H1 (cell line): Measurements from ENCODE around the gene SAPCD1.

Source experiments
- CEBPB ChIP-seq: IDR thresholded peaks from 2 replicates; pipeline ENCODE4 v1.6.1; 2012; ENCODE audit warnings: low read depth, low read length
- GABPA ChIP-seq: IDR thresholded peaks from 2 replicates; pipeline ENCODE4 v1.6.1; 2011; ENCODE audit warnings: mild to moderate bottlenecking, low read length, moderate library complexity, borderline replicate concordance; ENCODE audit not compliant: insufficient read depth
- POLR2A ChIP-seq, 2 experiments: IDR thresholded peaks; 1 replicate in 1 of 2; 2 replicates in 1 of 2; pipeline ENCODE4 v1.6.1; 2011; ENCODE audit warnings: low read depth in 2 of 2, low read length in 2 of 2, mild to moderate bottlenecking in 2 of 2; ENCODE audit errors: control extremely low read depth in 1 of 2
- POLR2AphosphoS5 ChIP-seq: IDR thresholded peaks from 2 replicates; pipeline ENCODE4 v1.6.1; 2011; ENCODE audit warnings: low read depth, low read length
- SUZ12 ChIP-seq: fragments of 200-600 bp; sonication (generic); IDR thresholded peaks from 2 replicates; pipeline ENCODE4 v1.6.1; 2012; ENCODE audit warnings: mild to moderate bottlenecking, inconsistent platforms, low read length, moderate library complexity, mixed read lengths
- YY1 ChIP-seq: IDR thresholded peaks from 2 replicates; pipeline ENCODE4 v1.6.1; 2011; ENCODE audit warnings: low read depth, mild to moderate bottlenecking, low read length
- TF ChIP-seq, protein P1 (sequence below), 3 experiments: IDR thresholded peaks; 1 replicate in 2 of 3; 2 replicates in 1 of 3; pipeline versions ENCODE4 v1.5.1 to v1.6.1; 2011; ENCODE audit warnings: low read length in 3 of 3, mild to moderate bottlenecking in 3 of 3, inconsistent platforms in 2 of 3, low read depth in 1 of 3, moderate library complexity in 1 of 3; ENCODE audit not compliant: insufficient read depth in 1 of 3; ENCODE audit errors: control extremely low read depth in 1 of 3
- TF ChIP-seq, protein P2 (sequence below): IDR thresholded peaks from 2 replicates; pipeline ENCODE4 v1.6.1; 2012; ENCODE audit warnings: inconsistent platforms

DNA sequence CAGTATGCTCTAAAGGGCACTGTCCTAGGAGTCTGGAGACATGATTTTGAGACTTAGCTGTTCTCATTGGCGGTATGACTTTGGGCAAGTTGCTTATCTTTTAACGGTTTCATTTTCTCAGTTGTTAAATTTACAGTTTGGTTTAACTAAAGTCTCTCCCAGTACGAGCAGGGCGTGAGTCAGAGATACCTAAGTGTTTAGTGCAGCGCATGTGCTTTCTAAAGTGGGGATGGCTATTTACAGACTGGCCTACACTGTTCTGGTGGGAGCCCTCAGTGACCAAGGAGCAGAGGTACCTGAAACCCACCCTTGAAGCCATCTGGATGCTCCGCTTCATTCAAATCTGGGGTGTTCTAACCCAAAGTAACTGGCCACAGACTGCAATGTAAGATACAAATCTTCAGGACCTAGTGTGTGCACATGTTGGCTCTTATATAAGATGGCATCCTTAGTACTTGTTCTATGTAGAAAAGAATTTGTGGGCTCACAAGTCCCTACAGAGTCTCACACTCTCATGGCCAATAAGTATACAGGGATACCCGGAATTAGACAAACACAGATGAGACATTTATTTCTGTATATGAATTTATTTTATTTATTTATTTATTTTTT lies 11.9 kb upstream of the SAPCD1 start:
- no peak for TF ChIP-seq CEBPB
- no peak for TF ChIP-seq POLR2A (IDR thresholded peaks at IDR 0.05; ENCODE audit: control extremely low read depth in 1 of 2, low read depth in 2 of 2, low read length in 2 of 2)
- TF ChIP-seq, protein P1, sequence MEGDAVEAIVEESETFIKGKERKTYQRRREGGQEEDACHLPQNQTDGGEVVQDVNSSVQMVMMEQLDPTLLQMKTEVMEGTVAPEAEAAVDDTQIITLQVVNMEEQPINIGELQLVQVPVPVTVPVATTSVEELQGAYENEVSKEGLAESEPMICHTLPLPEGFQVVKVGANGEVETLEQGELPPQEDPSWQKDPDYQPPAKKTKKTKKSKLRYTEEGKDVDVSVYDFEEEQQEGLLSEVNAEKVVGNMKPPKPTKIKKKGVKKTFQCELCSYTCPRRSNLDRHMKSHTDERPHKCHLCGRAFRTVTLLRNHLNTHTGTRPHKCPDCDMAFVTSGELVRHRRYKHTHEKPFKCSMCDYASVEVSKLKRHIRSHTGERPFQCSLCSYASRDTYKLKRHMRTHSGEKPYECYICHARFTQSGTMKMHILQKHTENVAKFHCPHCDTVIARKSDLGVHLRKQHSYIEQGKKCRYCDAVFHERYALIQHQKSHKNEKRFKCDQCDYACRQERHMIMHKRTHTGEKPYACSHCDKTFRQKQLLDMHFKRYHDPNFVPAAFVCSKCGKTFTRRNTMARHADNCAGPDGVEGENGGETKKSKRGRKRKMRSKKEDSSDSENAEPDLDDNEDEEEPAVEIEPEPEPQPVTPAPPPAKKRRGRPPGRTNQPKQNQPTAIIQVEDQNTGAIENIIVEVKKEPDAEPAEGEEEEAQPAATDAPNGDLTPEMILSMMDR (IDR thresholded peaks at IDR 0.05; ENCODE audit: control extremely low read depth in 1 of 3, insufficient read depth in 1 of 3, low read depth in 1 of 3, low read length in 3 of 3): no peak
- TF ChIP-seq, protein P2, sequence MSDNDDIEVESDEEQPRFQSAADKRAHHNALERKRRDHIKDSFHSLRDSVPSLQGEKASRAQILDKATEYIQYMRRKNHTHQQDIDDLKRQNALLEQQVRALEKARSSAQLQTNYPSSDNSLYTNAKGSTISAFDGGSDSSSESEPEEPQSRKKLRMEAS: no peak
- no peak for TF ChIP-seq SUZ12
- TF ChIP-seq GABPA: no peak
- TF ChIP-seq YY1: no peak
- no peak for TF ChIP-seq POLR2AphosphoS5
